GM19467 (cell line): ENCODE measurements around the gene PBX3.

Source experiments
- ATAC-seq: cut with Tn5 transposase; IDR thresholded peaks from one replicate; pipeline ENCODE4 v1.9.1; 2021; ENCODE audit warnings: mild to moderate bottlenecking, moderate library complexity; ENCODE audit not compliant: unreplicated experiment

Gene PBX3

GRCh38 chr9:125990186-125990792, 243.1 kb downstream of the PBX3 start:
- no peak for ATAC-seq

DNA sequence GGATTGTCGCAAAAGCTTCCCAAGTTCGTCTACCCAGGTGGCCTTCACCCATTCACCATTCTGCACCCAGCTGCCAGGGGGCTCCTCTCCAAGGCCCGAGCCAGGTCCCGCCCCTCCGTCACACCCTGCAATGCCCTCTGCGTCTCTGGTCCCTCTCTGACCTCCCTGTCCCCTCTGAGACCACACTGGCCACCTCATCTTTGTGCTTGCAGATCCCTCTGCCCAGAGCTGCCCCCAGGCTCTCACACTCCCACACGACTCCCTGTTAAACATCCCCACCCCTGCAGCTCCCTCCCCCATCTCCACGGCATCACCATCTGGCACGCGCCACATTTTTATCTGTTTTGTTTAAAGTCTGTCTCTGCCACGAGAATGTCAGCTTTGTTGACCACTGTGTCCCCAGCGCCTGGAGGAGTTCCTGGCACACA, 243.6 kb downstream of the PBX3 start:
- no peak for ATAC-seq

DNA sequence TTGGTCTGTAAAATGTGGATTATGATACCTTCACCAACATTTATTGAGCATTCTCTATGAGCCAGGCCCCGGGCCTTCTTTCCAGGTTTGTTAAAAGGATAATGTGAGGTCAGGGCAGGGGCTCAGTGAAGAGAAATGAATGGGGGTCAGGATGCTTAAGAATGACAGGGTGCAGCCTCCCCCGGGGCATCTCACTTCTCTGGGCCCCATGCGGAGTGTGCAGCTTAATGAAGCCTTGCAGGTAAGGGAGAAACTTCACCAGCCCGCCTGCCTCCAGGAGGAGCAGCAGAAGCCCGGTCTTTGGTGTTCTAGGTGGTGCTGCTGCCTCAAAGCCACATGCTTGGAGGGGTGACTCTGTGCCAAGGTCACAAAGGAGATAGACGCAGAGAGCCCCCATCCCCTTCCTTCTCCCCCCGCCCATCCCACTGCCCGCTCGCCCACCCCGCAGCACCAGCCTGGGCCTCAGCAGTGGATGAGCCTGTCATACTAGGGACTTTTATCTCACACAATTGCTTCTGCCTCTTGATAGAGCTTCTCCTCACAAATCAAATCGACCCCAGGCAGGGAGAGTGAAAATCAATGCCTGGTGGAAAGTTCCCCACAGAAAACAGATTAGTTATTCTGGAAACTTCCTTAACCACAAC, 244.8 kb downstream of the PBX3 start:
- ATAC-seq: no peak

GRCh38 chr9:125992557-125992956, 245.4 kb downstream of the PBX3 start:
- ATAC-seq: no peak

DNA sequence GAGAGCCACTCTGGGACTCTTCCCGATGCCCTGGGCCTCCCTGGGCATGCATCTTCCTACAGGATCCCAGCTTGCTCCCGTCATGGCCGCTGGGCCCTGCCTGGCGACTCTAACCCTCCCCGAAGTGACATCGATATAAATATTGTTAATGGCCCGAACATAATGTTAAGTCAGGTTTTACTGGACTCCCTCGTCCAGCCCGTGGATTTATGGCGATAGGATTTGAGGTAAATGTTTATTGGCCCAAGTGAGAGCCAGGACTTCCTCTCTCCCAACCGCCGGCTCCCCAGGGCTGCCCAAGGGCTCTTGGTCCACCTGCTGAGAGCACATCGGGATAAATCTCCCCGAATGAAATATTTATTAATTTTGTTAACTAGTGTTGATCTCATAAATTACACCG, 246.3 kb downstream of the PBX3 start:
- ATAC-seq: no peak

DNA sequence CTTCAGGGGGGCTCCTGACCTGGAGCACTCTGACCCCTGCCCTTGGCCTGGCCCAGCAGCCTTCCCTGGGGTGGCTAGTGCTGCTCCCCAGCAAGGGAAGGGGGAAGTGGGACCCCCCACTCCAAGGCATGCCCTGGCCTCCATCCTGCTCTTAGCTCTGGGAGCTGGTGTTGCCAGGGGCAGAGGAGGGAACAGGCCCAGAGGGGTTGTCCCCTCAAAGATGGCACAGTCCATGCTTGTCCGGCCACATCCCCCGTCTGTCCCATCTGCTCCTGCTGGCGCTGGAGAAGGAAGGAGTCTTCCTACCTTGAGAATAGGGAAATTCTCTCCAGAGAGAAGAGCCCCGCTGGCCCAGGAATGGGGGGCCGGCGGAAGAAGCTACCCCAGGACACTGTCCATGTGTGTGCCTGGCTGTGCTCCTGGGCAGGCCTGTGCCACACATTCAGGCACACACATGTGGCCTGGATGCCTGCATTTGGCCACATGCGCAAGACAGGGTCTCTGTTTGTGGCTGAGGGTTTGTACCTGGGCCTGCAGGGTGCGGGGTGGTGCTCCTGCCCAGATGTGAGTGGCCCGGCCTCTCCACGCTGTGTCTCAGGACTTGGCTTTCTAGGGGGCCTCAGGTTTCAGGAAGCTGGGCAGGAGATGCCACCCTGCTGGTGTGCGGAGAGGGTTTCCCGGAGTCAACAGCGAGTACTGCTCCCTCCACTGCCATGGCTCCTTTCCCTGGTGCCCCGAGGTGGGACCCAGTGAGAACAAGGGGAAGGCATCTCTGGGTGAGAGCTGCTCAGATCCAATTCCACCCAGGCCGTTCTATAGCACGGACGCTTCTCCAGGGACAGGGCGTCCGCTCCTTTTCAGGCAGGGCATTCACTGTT, 247.1 kb downstream of the PBX3 start:
- ATAC-seq: no peak

- ATAC-seq: no peak
Measured at GRCh38 chr9:125995006-125995405, 247.8 kb downstream of the PBX3 start.

DNA sequence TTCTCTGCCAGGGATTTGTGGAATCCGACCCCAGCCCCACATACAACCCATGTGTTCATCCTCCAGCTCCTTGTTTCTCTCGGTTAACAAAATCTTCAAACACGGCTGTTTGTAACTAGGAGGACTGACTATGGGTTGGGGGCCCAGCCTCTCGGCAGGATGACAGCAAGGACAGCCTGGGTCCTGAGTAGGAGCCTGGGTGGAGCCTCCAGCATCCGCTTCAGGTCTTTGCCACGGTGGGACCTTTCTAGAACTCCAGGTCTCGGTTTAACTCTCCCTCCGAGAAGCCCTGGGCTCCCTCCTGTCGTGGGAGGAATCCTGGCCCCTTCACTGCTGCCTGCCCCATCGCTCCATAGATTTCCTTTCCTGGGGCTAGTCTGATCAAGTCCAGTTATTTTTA, 248.5 kb downstream of the PBX3 start:
- ATAC-seq: no peak

- ATAC-seq: no peak
Measured at GRCh38 chr9:125996791-125997190, 249.6 kb downstream of the PBX3 start.

GRCh38 chr9:125997196-125997823, 250.1 kb downstream of the PBX3 start:
- no peak for ATAC-seq

DNA sequence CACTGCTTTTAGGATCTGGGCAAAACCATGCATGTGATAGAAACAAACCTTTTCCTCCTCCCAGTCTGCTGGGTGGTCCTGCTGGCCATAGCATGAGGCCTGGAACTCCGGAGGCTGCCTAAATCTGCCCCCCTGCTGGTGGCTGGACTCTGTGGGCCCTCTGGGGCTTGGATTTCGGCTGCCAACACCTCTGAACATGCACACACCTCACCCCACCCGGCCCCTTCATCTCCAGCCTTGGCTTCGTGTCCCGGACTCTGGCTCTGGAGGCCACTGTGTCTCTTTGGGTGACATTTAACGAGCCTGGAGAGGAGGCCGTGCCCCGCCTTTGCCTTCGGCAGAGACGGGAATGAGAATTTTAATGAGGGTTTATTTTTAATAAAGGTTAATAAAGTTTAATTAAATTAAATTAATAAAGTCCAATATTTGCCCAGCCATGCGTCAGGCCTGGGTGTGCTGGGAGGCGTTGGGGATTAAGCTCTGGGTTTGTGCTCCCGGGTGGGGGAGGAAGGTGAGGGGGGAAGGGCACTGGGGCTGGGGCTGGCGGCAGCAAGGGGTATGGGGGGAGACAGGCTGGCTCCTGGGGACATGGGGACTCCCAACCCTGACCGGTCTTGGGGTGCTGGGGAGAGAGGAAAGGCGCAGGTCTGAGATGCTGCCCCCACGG, 251.8 kb downstream of the PBX3 start:
- no peak for ATAC-seq

GRCh38 chr9:125999504-125999881, 252.3 kb downstream of the PBX3 start:
- no peak for ATAC-seq

- no peak for ATAC-seq
Measured at GRCh38 chr9:126000256-126000655, 253.1 kb downstream of the PBX3 start.

DNA sequence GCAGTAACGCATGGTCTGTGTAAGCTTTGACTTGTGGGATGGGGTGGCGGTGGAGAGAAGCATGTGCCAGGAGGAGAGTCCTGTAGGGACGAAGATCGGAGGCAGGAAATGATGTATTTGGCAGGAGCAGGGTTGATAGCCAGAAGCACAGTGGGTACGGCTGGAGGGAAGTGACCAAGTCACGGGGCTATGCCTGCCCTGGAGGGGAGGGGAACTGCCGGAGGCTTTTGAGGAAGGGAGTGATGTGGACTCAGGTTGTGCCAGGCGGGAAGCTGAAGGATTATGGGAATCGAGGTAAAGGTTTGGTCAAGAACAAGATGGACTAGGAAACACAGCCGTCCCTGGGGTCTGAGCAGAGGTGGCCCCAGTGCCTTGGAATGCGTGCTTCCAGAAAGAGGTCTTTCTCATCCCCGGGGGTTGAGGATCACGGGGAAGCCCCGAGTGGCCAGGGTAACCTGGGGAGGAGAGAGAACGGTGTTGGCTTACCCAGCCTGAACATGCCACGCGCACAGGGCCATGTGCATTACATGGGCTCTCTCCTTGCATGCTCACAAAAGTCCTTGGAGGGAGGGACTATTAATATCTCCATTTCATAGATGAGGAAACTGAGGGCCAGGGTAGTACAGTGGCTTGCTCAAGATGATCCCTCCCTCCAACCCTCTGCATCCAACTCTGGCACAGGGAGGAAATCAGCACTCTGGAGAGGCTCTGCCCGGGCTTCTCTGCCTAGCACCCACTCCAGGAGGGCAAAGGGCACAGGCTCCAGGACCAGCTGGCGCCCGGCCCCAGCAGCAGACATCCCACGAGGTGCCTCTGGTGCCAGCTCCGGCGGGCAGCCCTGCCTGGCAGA, 253.8 kb downstream of the PBX3 start:
- no peak for ATAC-seq

DNA sequence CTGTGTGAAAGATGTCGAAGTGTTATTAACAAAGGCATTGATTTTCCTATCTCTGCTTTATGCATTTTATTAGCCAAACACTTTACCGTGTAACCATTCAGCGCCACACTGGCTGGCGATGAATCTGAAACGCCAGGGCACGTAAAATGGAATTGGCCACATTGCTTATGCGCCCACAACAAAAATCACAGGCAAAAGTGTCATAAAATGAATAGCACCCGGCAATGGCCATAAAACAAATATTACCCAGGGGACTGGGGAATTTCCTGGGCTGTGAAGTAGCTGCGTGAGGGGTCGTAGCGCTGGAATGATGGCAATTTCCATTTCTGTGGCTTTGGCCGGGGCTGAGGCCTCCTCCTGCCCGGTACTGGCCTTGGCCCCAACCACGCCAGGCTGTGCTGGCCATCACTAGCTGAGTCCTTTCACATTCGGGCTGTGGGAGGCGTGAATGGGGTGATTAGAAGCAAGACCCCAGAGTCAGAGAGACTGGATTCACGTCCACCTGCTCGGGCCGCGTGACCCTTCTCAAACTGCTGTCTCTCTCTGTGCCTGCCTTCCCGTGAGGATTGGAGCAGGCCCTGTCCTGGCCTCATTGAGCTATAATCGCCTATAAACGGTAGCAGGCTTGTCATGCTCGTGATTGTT, 254.5 kb downstream of the PBX3 start:
- ATAC-seq: no peak

DNA sequence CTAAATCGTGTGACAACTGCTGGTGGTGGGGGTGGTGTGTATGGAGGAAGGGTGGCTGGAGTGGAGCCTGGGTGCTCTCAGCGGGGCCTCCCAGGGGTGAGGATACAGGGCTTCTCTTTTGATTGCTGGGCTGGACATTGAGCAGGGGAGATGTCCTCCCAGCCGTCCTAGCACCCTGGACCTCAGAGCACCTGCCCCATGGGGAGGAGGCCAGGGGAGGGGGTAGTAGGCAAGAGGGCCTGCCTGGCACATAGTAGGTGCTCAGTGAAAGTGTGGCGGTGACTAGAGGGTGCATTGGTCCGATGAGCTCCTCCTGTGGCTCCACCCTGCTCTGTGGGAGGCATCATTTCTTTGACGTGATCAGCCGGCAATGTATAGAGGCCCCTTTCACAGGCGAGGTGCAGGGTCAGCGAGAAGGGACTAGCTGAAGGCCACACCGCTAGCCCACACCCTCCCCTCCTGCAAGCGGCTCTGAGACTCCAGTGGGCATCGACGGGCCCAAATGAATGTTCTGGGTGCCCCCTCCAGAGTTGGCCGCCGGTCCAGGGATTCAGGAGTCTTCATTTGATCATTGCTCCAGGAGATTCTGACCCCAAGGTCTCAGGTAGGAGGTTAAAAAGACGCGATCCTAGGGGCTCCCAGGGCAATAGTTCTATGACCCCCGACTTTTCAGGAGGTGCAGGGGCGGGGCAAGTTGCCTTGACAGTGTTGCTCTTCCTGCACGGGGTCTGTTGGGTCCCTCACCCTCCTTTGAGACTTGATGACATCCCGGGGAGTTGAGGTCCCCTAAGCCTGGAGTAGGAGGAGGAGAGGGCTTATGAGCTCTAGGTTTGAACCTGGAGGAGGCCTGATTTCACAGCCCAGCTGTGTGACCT, 255.5 kb downstream of the PBX3 start:
- no peak for ATAC-seq

GRCh38 chr9:126009047-126009446, 261.9 kb downstream of the PBX3 start:
- ATAC-seq: no peak

- ATAC-seq: no peak
Measured at GRCh38 chr9:126014726-126015125, 267.6 kb downstream of the PBX3 start.

- ATAC-seq: no peak
Measured at GRCh38 chr9:126015424-126015823, 268.3 kb downstream of the PBX3 start.
